ENCODE measurements around the gene NID2. TPM values are rescaled to one million over a fixed set of nuclear protein-coding genes. Genes with fewer than 3 reads are reported as not detected.

The NID2 gene
- total and polyA plus RNA-seq, 9 of the 15 experiments (the other 6 are each of a cell fraction or from before 2014, with no cell fraction given), result 0.04 to 0.45 (median 0.16) TPM; not detected in 3

DNA sequence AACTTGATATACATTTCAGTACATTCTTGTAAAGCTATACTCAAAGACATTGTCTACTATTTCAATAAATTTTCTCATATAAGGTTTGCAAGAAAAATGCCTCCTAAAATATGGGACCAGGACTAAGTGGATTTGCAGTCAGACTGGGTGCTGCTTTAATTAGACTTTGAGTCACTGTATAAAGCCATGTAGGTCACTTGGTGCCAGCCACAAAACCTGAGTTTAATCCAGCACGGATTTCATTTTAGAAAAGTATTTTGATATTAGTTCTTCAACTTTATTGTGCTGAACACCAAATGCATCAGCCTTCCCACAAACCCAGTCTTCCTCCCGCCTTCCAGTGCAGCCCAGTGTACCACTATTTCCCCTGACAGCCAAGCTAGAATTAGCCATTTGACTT is 9.9 kb upstream of the NID2 start:
- intact Hi-C loops (cut with micrococcal nuclease), result no loop called here
- Histone ChIP-seq H3K9me3 (replicated peaks; ENCODE audit: control insufficient read depth, insufficient read depth, low read depth, low read length) (no peaks in the 10 kb centered on the region), H2AFZ (ENCODE audit: low read depth, low read length) (no peak overlapping the region), H3K4me2 (ENCODE audit: insufficient read depth, low read length) (no peak overlapping the region), H4K20me1 (replicated peaks; ENCODE audit: control insufficient read depth, insufficient read depth, low read length) (no peaks in the 10 kb centered on the region), H3K4me3 (no peak overlapping the region), H3K79me2 (ENCODE audit: control insufficient read depth, insufficient read depth, low read length) (no peaks in the 10 kb centered on the region), H3K9me1 (ENCODE audit: control insufficient read depth, insufficient read depth, low read length) (no peaks in the 10 kb centered on the region), H3K4me1 (replicated peaks in 1 of 2; ENCODE audit: control insufficient read depth in 2 of 2, insufficient read depth in 2 of 2, low read length in 2 of 2) (no peaks in the 10 kb centered on the region), H3K27me3 (ENCODE audit: control insufficient read depth in 2 of 2, insufficient read depth in 2 of 2, low read length in 2 of 2) (no peaks in the 10 kb centered on the region), H3K9ac (ENCODE audit: insufficient read depth in 1 of 2, low read depth in 2 of 2, low read length in 2 of 2) (no peak overlapping the region), H3K27ac (ENCODE audit: extremely low read depth, low read depth, low read length) (no peak overlapping the region), H3K36me3 (ENCODE audit: control insufficient read depth, insufficient read depth, low read length) (no peaks in the 10 kb centered on the region)
- BruUV-seq (replicated peaks), result no TSS peak
- DNase-seq (ENCODE audit: extremely low read depth in 1 of 4, low spot score in 3 of 4) (no peak), FAIRE-seq (no peak), ATAC-seq (no peak)
- ChIA-PET CTCF (ENCODE audit: low intra/inter-chr PET ratio) (no interaction called here), POLR2A (no interaction called here)
- 0% methylated on average over 2 of the region's 2 CpGs for WGBS (ENCODE audit: insufficient coverage, low coverage, missing lambda C conversion rate)
- in situ Hi-C loops (cut with MboI), result no loop called here
- TF ChIP-seq JUN (IDR thresholded peaks at IDR 0.05; ENCODE audit: borderline replicate concordance, low read depth, low read length) (no peak), JUN (CRISPR knock-in tag; IDR thresholded peaks at IDR 0.05; ENCODE audit: borderline replicate concordance) (no peak), ZC3H4 (CRISPR knock-in tag; IDR thresholded peaks at IDR 0.05; ENCODE audit: borderline replicate concordance) (no peak), EP400 (IDR thresholded peaks at IDR 0.05) (no peak), LCOR (CRISPR knock-in tag; IDR thresholded peaks at IDR 0.05) (no peak), DPF2 (IDR thresholded peaks at IDR 0.05) (no peak), POLR2A (conservative IDR thresholded peaks at IDR 0.05) (no peak), MCM7 (IDR thresholded peaks at IDR 0.05) (no peak), XRCC3 (IDR thresholded peaks at IDR 0.05) (no peak)
- TF ChIP-seq, protein P1, sequence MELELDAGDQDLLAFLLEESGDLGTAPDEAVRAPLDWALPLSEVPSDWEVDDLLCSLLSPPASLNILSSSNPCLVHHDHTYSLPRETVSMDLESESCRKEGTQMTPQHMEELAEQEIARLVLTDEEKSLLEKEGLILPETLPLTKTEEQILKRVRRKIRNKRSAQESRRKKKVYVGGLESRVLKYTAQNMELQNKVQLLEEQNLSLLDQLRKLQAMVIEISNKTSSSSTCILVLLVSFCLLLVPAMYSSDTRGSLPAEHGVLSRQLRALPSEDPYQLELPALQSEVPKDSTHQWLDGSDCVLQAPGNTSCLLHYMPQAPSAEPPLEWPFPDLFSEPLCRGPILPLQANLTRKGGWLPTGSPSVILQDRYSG (tag; conservative IDR thresholded peaks at IDR 0.05; ENCODE audit: low read depth), result no peak
- TF ChIP-seq, protein P2, sequence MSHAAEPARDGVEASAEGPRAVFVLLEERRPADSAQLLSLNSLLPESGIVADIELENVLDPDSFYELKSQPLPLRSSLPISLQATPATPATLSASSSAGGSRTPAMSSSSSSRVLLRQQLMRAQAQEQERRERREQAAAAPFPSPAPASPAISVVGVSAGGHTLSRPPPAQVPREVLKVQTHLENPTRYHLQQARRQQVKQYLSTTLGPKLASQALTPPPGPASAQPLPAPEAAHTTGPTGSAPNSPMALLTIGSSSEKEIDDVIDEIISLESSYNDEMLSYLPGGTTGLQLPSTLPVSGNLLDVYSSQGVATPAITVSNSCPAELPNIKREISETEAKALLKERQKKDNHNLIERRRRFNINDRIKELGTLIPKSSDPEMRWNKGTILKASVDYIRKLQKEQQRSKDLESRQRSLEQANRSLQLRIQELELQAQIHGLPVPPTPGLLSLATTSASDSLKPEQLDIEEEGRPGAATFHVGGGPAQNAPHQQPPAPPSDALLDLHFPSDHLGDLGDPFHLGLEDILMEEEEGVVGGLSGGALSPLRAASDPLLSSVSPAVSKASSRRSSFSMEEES (CRISPR knock-in tag; IDR thresholded peaks at IDR 0.05), result no peak

Measured in K562 (cell line).